Measurements from ENCODE around the gene QRICH2. TPM values are rescaled to one million over a fixed set of nuclear protein-coding genes. Genes with fewer than 3 reads are reported as not detected.

QRICH2 gene
- total and polyA plus RNA-seq, 9 of the 15 experiments (the other 6 are each of a cell fraction or from before 2014, with no cell fraction given), result 0.03 to 1.6 (median 0.81) TPM

DNA sequence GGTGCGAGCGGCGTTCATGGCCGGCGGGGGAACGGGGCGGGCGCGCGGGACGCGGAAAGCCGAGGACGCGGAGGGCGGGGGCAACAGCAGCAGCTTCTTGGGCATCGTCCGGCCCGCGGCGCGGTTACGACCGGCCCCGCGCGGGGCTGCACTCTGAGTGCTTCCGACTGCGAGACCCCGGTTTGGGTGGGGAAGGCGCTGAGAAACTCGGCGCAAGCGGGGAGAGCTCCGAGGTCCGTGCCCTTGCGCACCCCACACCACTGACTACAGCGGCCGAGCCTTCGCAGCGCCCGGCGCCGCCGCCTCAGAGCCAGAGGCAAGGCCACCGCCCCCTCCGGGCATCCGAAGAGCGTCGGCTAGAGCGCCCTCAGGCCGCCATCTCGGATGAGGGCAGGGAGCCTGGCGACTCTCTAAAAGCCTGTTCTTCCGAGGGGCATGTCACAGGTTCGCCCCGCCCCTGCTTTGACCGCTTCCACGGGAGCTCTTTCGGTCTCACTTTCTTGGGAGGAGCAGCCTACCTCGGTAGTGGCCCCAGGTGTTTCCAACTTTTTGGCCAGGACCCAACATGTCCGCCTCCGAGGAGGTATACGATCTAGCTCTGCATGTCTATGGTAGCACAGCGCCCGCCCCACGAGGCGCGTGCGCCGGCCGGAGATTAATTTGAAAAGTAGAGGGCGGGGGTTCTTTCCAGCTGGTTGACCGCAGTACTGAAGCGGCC lies 45.7 kb upstream of the QRICH2 start, which contains the start of gene PRPSAP1 (continued):
- no peak; the same call in 1 of the 2 replicates for TF ChIP-seq ZNF609 (CRISPR knock-in tag; IDR thresholded peaks at IDR 0.05; ENCODE audit: borderline replicate concordance)
- peak; percentile 58 for TF ChIP-seq NCOA4 (IDR thresholded peaks at IDR 0.05; ENCODE audit: partially characterized antibody)
- TF ChIP-seq, protein P1, sequence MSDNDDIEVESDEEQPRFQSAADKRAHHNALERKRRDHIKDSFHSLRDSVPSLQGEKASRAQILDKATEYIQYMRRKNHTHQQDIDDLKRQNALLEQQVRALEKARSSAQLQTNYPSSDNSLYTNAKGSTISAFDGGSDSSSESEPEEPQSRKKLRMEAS (CRISPR knock-in tag; IDR thresholded peaks at IDR 0.05), result peak; percentile 81
- TF ChIP-seq ZNF655 (CRISPR knock-in tag; IDR thresholded peaks at IDR 0.05), result no peak
- no peak for TF ChIP-seq RBM25 (IDR thresholded peaks at IDR 0.05; ENCODE audit: low read depth, low read length, severe bottlenecking)
- no peak for TF ChIP-seq HNRNPH1 (optimal IDR thresholded peaks at IDR 0.05; ENCODE audit: low read depth, low read length)
- no peak for TF ChIP-seq PHF20 (IDR thresholded peaks at IDR 0.05; ENCODE audit: partially characterized antibody)
- TF ChIP-seq HDAC6 (IDR thresholded peaks at IDR 0.05; ENCODE audit: low read depth, low read length), result no peak
- TF ChIP-seq NFIX (CRISPR knock-in tag; IDR thresholded peaks at IDR 0.05; ENCODE audit: low read depth), result no peak
- TF ChIP-seq PTTG1 (tag; IDR thresholded peaks at IDR 0.05; ENCODE audit: low read depth), result no peak
- TF ChIP-seq SP1 (CRISPR knock-in tag; IDR thresholded peaks at IDR 0.05), result peak; percentile 95
- 0 out of 2 replicates have a peak, but pooled peaks have one; percentile 22 for TF ChIP-seq ARID1B (IDR thresholded peaks at IDR 0.05)
- no peak for TF ChIP-seq FOXJ3 (CRISPR knock-in tag; IDR thresholded peaks at IDR 0.05)
- TF ChIP-seq ZNF124 (CRISPR knock-in tag; IDR thresholded peaks at IDR 0.05), result no peak
- no peak for TF ChIP-seq DDX20 (tag; IDR thresholded peaks at IDR 0.05; ENCODE audit: low read depth)
- TF ChIP-seq ZBTB34 (CRISPR knock-in tag; IDR thresholded peaks at IDR 0.05), result no peak

Measured in K562 (cell line).